Esophagus squamous epithelium (tissue), 4 donors: ENCODE measurements around the gene SLC43A2.

Source experiments
- CTCF ChIP-seq, 6 experiments: fragments of 450-650 bp in 4 of 6; fragments of 200-600 bp in 2 of 6; sonication (generic) in 2 of 6; IDR thresholded peaks; one replicate each; pipeline ENCODE4 v1.5.1; 2016 to 2019; ENCODE audit warnings: antibody characterized with exemption in 6 of 6, mild to moderate bottlenecking in 4 of 6, moderate library complexity in 4 of 6
- POLR2A ChIP-seq, 4 donors: fragments of 450-650 bp; IDR thresholded peaks; one replicate each; pipeline ENCODE4 v1.6.1; 2017; ENCODE audit warnings: antibody characterized with exemption in 4 of 4, mild to moderate bottlenecking in 4 of 4, moderate library complexity in 3 of 4

- no peak for TF ChIP-seq CTCF (IDR thresholded peaks at IDR 0.05)
- no peak for TF ChIP-seq POLR2A (IDR thresholded peaks at IDR 0.05)
Measured at GRCh38 chr17:1625581-1625980, 3.1 kb downstream of the SLC43A2 start.
